B cell (primary cell): ENCODE results near the gene TPP1. TPM values are rescaled to one million over a fixed set of nuclear protein-coding genes. Genes with fewer than 3 reads are reported as not detected.

Source experiments
- ATAC-seq: fragments of 200-7000 bp; cut with Tn5 transposase; one replicate; pipeline ENCODE4 v1.10.0; 2021; ENCODE audit warnings: low read depth, mild to moderate bottlenecking, moderate number of reproducible peaks, moderate library complexity
- CTCF ChIA-PET: fragments of 350-600 bp; sonication (Branson Sonifier 250); formaldehyde crosslinking; loops from one replicate; lab custom pipeline; 2021; ENCODE audit warnings: antibody characterized with exemption, inconsistent platforms; lab: Charles Lee
- POLR2A ChIA-PET: fragments of 350-600 bp; sonication (Branson Sonifier 250); formaldehyde crosslinking; loops from one replicate; lab custom pipeline; 2021; ENCODE audit warnings: antibody characterized with exemption; lab: Charles Lee
- DNase-seq: peaks from one replicate; pipeline ENCODE4 v3.0.0; 2013
- H2AFZ ChIP-seq: 2 replicates; pipeline ENCODE4 v1.6.1; 2012; ENCODE audit warnings: mild to moderate bottlenecking, low read depth, low read length; ENCODE audit not compliant: insufficient read depth, poor library complexity, severe bottlenecking
- H3K27ac ChIP-seq, 2 donors: 1 replicate in 1 of 2; 2 replicates in 1 of 2; pipeline ENCODE4 v1.5.1; 2012 to 2013; ENCODE audit warnings: low read length in 2 of 2, mild to moderate bottlenecking in 2 of 2, moderate library complexity in 1 of 2
- H3K27me3 ChIP-seq, 4 experiments: fragments of 200-600 bp in 1 of 4; sonication (generic) in 1 of 4; replicated peaks in 1 of 4; 1 replicate in 2 of 4; 2 replicates in 2 of 4; pipeline versions ENCODE4 v1.6.1 to v1.7.0; 2013 to 2016; ENCODE audit warnings: low read length in 3 of 4, mild to moderate bottlenecking in 2 of 4, mixed read lengths in 1 of 4, moderate library complexity in 1 of 4; ENCODE audit not compliant: insufficient read depth in 4 of 4, control insufficient read depth in 3 of 4; ENCODE audit errors: control extremely low read depth in 1 of 4
- H3K36me3 ChIP-seq, 2 experiments: replicated peaks in 1 of 2; 1 replicate in 1 of 2; 2 replicates in 1 of 2; pipeline versions ENCODE4 v1.6.1 to v1.7.1; 2013; ENCODE audit warnings: low read length in 1 of 2; ENCODE audit not compliant: insufficient read depth in 2 of 2, control insufficient read depth in 1 of 2; ENCODE audit errors: control extremely low read depth in 1 of 2, extremely low read depth in 1 of 2
- H3K4me1 ChIP-seq, 2 donors: fragments of 200-600 bp in 1 of 2; sonication (generic) in 1 of 2; 1 replicate in 1 of 2; 2 replicates in 1 of 2; pipeline versions ENCODE4 v1.5.1 to v1.6.1; 2013 to 2017; ENCODE audit warnings: low read length in 2 of 2; ENCODE audit not compliant: control insufficient read depth in 2 of 2, insufficient read depth in 2 of 2
- H3K4me2 ChIP-seq: replicated peaks from 2 replicates; pipeline ENCODE3; 2012; ENCODE audit warnings: mild to moderate bottlenecking, low read depth, low read length; ENCODE audit not compliant: poor library complexity, severe bottlenecking
- H3K4me3 ChIP-seq, 5 experiments: fragments of 200-600 bp in 1 of 5; sonication (generic) in 1 of 5; 1 replicate in 3 of 5; 2 replicates in 2 of 5; pipeline versions ENCODE4 v1.5.1 to v1.7.0; 2011 to 2016; ENCODE audit warnings: low read length in 4 of 5, mild to moderate bottlenecking in 4 of 5, low read depth in 2 of 5, control low read depth in 1 of 5, moderate library complexity in 1 of 5; ENCODE audit not compliant: insufficient read depth in 1 of 5; ENCODE audit errors: control extremely low read depth in 1 of 5, extremely low read depth in 1 of 5
- H3K79me2 ChIP-seq: fragments of 200-600 bp; sonication (generic); one replicate; pipeline ENCODE4 v1.6.0; 2016; ENCODE audit warnings: low read length; ENCODE audit not compliant: control insufficient read depth, insufficient read depth
- H3K9ac ChIP-seq: fragments of 200-600 bp; sonication (generic); 2 replicates; pipeline ENCODE4 v1.6.1; 2017; ENCODE audit warnings: mild to moderate bottlenecking, low read length, moderate library complexity
- H3K9me3 ChIP-seq, 3 donors: one replicate each; pipeline versions ENCODE4 v1.6.1 to v1.7.1; 2013; ENCODE audit warnings: low read length in 2 of 3; ENCODE audit not compliant: control insufficient read depth in 2 of 3, insufficient read depth in 1 of 3; ENCODE audit errors: control extremely low read depth in 1 of 3
- H4K20me1 ChIP-seq: 2 replicates; pipeline ENCODE4 v1.6.0; 2012; ENCODE audit warnings: mild to moderate bottlenecking, low read length; ENCODE audit not compliant: insufficient read depth, control insufficient read depth, poor library complexity, severe bottlenecking
- H3K27ac Mint-ChIP-seq: one replicate; pipeline ENCODE4 v1.8.0; 2021; ENCODE audit warnings: mixed read lengths
- H3K27me3 Mint-ChIP-seq: one replicate; pipeline ENCODE4 v1.8.0; 2021; ENCODE audit warnings: mixed read lengths
- H3K4me1 Mint-ChIP-seq: one replicate; pipeline ENCODE4 v1.8.0; 2021; ENCODE audit warnings: mixed read lengths
- H3K4me3 Mint-ChIP-seq: one replicate; pipeline ENCODE4 v1.8.0; 2021; ENCODE audit warnings: mixed read lengths
- H3K9me3 Mint-ChIP-seq: one replicate; pipeline ENCODE4 v1.8.0; 2022; ENCODE audit warnings: mixed read lengths; ENCODE audit not compliant: insufficient read depth
- EZH2 ChIP-seq: IDR thresholded peaks from 2 replicates; pipeline ENCODE4 v1.6.1; 2012; ENCODE audit warnings: borderline replicate concordance, low read depth, mild to moderate bottlenecking, moderate library complexity, low read length; ENCODE audit not compliant: insufficient read depth, poor library complexity, severe bottlenecking
- WGBS: methylation state at CpG from one replicate; pipeline ENCODE4 v1.1.5; 2013; ENCODE audit warnings: missing lambda C conversion rate; ENCODE audit not compliant: insufficient coverage; 5-methylcytosine and 5-hydroxymethylcytosine counted together
- intact Hi-C: fragments of 100-400 bp; cut with micrococcal nuclease; formaldehyde crosslinking; loops from one replicate; pipeline ENCODE4 v1.10.0; 2022
- polyA plus RNA-seq: library from polyadenylated mRNA; depleted of rRNA; stranded (reverse); fragments of >200 nt; gene quantifications from 2 replicates; pipeline ENCODE4 v1.2.3, GENCODE V29; 2012
- total RNA-seq, 2 donors: library from RNA; stranded (reverse); fragments of 120-200 nt in 1 of 2; gene quantifications; 1 replicate in 1 of 2; 2 replicates in 1 of 2; pipeline versions ENCODE4 v1.2.3 to v1.2.4, GENCODE V29; 2013 to 2022
- TF ChIP-seq, protein P1 (sequence below): fragments of 200-600 bp; IDR thresholded peaks from one replicate; pipeline ENCODE4 v1.8.0; 2022; ENCODE audit warnings: antibody characterized with exemption, mild to moderate bottlenecking

TPP1 gene
- total and polyA plus RNA-seq, 2 donors (not counting 1 experiment from before 2014, with no cell fraction given), result 133 to 191 TPM

DNA sequence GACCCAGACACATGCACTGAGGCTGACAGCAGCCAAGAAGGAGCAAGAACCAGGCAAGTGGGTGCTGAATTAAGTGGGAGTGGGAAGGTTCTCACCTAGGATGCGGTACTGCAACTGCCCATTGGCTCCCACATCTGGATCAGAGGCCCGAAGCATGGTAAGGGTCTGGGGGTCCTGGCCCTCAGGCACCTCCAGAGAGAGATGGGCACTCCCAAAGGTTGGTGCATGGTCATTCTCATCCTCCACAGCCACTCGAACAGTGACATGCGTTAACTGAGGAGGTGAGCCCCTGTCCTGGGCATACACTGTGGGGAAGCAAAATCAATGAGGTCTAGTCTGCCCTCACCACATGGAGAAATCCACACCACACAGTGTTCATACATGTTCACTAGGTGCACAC lies 9.3 kb upstream of the TPP1 start:
- no peak overlapping the region for H3K4me3 Mint-ChIP-seq
- H3K27me3 ChIP-seq, result no peaks in the 10 kb centered on the region
- no peaks in the 10 kb centered on the region for H3K27me3 Mint-ChIP-seq
- DNase-seq, result no peak
- no peak overlapping the region for H2AFZ ChIP-seq
- no peaks in the 10 kb centered on the region for H3K79me2 ChIP-seq
- H3K4me3 ChIP-seq, result no peak overlapping the region
- no peak overlapping the region for H3K27ac ChIP-seq
- POLR2A ChIA-PET, result interaction anchor here (1.8 kb wide), 1 partner anchor 10 kb away, joined by 7 read pairs; the partner anchor contains the start of gene TPP1
- H3K9ac ChIP-seq, result no peak overlapping the region
- TF ChIP-seq, protein P1, sequence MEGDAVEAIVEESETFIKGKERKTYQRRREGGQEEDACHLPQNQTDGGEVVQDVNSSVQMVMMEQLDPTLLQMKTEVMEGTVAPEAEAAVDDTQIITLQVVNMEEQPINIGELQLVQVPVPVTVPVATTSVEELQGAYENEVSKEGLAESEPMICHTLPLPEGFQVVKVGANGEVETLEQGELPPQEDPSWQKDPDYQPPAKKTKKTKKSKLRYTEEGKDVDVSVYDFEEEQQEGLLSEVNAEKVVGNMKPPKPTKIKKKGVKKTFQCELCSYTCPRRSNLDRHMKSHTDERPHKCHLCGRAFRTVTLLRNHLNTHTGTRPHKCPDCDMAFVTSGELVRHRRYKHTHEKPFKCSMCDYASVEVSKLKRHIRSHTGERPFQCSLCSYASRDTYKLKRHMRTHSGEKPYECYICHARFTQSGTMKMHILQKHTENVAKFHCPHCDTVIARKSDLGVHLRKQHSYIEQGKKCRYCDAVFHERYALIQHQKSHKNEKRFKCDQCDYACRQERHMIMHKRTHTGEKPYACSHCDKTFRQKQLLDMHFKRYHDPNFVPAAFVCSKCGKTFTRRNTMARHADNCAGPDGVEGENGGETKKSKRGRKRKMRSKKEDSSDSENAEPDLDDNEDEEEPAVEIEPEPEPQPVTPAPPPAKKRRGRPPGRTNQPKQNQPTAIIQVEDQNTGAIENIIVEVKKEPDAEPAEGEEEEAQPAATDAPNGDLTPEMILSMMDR, result no peak
- TF ChIP-seq EZH2, result no peak
- peaks cover 8 to 15% of the 10 kb centered on the region in 2 donors for H3K4me1 ChIP-seq
- 96% methylated on average over 4 of the region's 4 CpGs for WGBS
- ATAC-seq, result no peak
- no peak overlapping the region for H3K27ac Mint-ChIP-seq
- no peaks in the 10 kb centered on the region for H3K9me3 ChIP-seq
- no peak overlapping the region for H3K4me2 ChIP-seq
- intact Hi-C loops, result no loop called here
- no peaks in the 10 kb centered on the region for H4K20me1 ChIP-seq
- peaks cover 22% of the 10 kb centered on the region for H3K4me1 Mint-ChIP-seq
- CTCF ChIA-PET, result interaction anchor here (1.6 to 2.1 kb wide), 3 partner anchors 10 to 39 kb away, joined by 5 to 8 read pairs (median 7); partner anchors contain the start of genes ILK and TPP1
- H3K36me3 ChIP-seq, result no peaks in the 10 kb centered on the region
- H3K9me3 Mint-ChIP-seq, result no peaks in the 10 kb centered on the region

DNA sequence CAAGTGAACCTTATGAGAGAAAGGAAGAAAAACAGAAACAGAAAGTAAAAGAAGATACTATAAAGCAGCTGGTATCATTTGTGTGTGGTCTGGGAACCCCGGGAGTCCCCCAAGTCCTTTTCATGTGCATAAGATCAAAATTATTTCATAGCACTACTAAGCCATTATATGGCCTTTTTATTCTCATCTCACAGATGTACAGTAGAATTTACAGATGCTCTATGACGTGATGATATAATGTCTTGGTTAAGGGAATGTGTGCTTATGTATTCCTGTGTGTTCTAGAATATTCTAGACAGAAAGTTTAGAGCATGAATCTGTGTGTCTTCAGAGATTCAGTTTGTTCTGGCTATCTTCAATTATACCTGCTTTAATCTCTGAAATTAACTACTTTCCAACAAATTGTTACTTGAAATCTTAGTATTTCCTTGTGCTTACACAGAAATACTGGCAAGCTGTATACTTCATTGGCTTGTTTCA lies 8.6 kb upstream of the TPP1 start:
- Histone ChIP-seq H3K9me3 (no peaks in the 10 kb centered on the region), H3K9ac (no peak overlapping the region), H3K36me3 (no peaks in the 10 kb centered on the region), H3K4me3 (no peak overlapping the region), H2AFZ (peak overlapping the region; percentile 64), H3K27ac (peak overlapping the region; percentile 19 to 46), H4K20me1 (no peaks in the 10 kb centered on the region), H3K4me1 (peaks cover 8 to 15% of the 10 kb centered on the region in 2 donors), H3K4me2 (peak overlapping the region; percentile 59), H3K27me3 (no peaks in the 10 kb centered on the region), H3K79me2 (no peaks in the 10 kb centered on the region)
- ChIA-PET CTCF (interaction anchor here (0.8 to 2.1 kb wide), 6 partner anchors 9 to 55 kb away, joined by 3 to 8 read pairs (median 5); partner anchors contain the start of genes ILK, MRPL17 and TPP1), POLR2A (interaction anchor here (0.9 to 1.8 kb wide), 3 partner anchors 9 to 20 kb away, joined by 4 to 7 read pairs (median 7); partner anchors contain the start of genes TAF10 and TPP1)
- Mint-ChIP-seq H3K9me3 (no peaks in the 10 kb centered on the region), H3K4me1 (peaks cover 22% of the 10 kb centered on the region), H3K27ac (peak overlapping the region; percentile 24), H3K27me3 (no peaks in the 10 kb centered on the region), H3K4me3 (peak overlapping the region; percentile 12)
- intact Hi-C loops, result no loop called here
- no CpG with 5 or more reads among the region's 2 CpGs for WGBS
- ATAC-seq (peak; percentile 72), DNase-seq (peak; percentile 64)
- no peak for TF ChIP-seq EZH2
- TF ChIP-seq, protein P1, result no peak
